Muscle layer of duodenum (tissue), 2 donors: ENCODE measurements around the gene PALB2.
A peak's percentile ranks its signal among the peaks of the same experiment; 100 is the strongest.

Experiments
- H3K27ac ChIP-seq: one replicate; pipeline ENCODE4 v1.7.0; 2013; ENCODE audit warnings: mild to moderate bottlenecking, low read length
- H3K27me3 ChIP-seq: one replicate; pipeline ENCODE4 v1.7.0; 2013; ENCODE audit warnings: low read depth, mild to moderate bottlenecking, control low read depth, low read length
- H3K36me3 ChIP-seq, 2 donors: one replicate each; pipeline ENCODE4 v1.7.0; 2013; ENCODE audit warnings: low read length in 2 of 2, control low read depth in 1 of 2, mild to moderate bottlenecking in 1 of 2; ENCODE audit not compliant: insufficient read depth in 2 of 2, control insufficient read depth in 1 of 2
- H3K4me1 ChIP-seq, 2 donors: one replicate each; pipeline ENCODE4 v1.7.0; 2013; ENCODE audit warnings: low read length in 2 of 2, mild to moderate bottlenecking in 2 of 2, control low read depth in 1 of 2, moderate library complexity in 1 of 2; ENCODE audit not compliant: insufficient read depth in 2 of 2, control insufficient read depth in 1 of 2
- H3K4me3 ChIP-seq, 2 donors: one replicate each; pipeline ENCODE4 v1.7.0; 2013; ENCODE audit warnings: low read length in 2 of 2, low read depth in 1 of 2, mild to moderate bottlenecking in 1 of 2
- H3K9me3 ChIP-seq, 2 donors: one replicate each; pipeline ENCODE4 v1.7.0; 2013; ENCODE audit warnings: low read length in 2 of 2, control low read depth in 1 of 2, mild to moderate bottlenecking in 1 of 2; ENCODE audit not compliant: control insufficient read depth in 1 of 2
- donor health status: healthy.

Gene PALB2

DNA sequence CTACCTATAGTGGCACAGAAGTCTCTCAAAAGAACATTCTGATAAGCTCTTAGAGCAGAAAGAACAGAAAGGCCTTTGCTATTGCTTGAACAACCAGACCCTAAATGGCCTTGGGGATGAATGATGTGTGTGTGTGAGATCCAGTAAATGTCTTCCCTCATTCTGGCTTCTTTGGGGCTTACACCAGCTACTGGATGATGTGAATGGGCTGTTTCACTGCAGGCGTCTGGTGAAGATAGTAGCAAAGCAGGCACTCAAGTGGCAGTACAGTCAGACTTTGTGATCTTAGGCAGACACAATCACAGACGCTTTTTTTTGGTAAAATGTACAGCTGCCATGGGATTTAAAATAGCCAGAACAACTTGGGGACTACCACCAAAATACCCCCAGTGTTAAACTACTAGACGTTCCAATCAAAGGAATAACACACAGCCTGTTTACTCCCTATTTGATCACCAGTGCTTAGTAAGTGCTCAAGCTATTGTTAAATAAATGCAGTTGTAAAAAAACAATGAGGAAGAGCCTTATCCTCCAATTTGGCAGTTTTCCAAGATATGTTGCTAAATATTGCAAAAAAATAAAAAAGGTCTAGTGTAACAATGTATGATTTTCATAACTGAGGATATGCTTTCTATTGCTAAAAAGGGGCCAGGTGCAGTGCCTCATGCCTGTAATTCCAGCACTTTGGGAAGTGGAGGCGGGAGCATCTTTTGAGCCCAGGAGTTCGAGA, 62.8 kb downstream of the PALB2 start:
- peaks cover 0 to 3% of the 10 kb centered on the region in 2 donors for H3K4me1 ChIP-seq
- no peak overlapping the region for H3K27ac ChIP-seq
- H3K9me3 ChIP-seq: no peaks in the 10 kb centered on the region
- H3K4me3 ChIP-seq: no peak overlapping the region
- H3K27me3 ChIP-seq: no peaks in the 10 kb centered on the region
- peaks cover 20 to 43% of the 10 kb centered on the region in 2 donors for H3K36me3 ChIP-seq

DNA sequence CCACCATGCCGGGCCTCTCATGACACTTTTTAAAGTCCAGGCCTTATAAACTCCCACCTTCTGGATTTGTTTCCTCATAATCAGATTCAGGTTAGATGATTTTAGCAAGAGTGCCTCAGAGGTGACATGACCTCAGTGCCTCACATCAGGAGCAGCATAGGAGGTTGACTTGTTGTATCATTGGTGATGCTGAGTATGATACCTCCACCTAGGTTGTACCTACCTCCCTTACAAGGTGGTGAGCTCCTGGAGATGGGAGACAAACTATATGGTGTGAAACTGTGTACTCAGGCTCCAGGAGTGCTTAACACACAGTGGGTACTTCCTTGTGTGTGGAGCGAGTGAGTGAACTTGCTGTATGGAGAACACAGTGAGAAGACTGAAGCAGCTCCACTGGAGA, 63.6 kb downstream of the PALB2 start:
- Histone ChIP-seq H3K36me3 (peaks cover 27 to 50% of the 10 kb centered on the region in 2 donors), H3K4me1 (peaks cover 0 to 3% of the 10 kb centered on the region in 2 donors), H3K27me3 (no peaks in the 10 kb centered on the region), H3K4me3 (no peak overlapping the region), H3K27ac (peak overlapping the region; percentile 14), H3K9me3 (no peaks in the 10 kb centered on the region)

GRCh38 chr16:23575834-23576233, 65.3 kb downstream of the PALB2 start:
- no peaks in the 10 kb centered on the region for H3K27me3 ChIP-seq
- H3K4me1 ChIP-seq: peaks cover 0 to 3% of the 10 kb centered on the region in 2 donors
- H3K4me3 ChIP-seq: no peak overlapping the region
- H3K36me3 ChIP-seq: peaks cover 33 to 52% of the 10 kb centered on the region in 2 donors
- no peaks in the 10 kb centered on the region for H3K9me3 ChIP-seq
- H3K27ac ChIP-seq: no peak overlapping the region

DNA sequence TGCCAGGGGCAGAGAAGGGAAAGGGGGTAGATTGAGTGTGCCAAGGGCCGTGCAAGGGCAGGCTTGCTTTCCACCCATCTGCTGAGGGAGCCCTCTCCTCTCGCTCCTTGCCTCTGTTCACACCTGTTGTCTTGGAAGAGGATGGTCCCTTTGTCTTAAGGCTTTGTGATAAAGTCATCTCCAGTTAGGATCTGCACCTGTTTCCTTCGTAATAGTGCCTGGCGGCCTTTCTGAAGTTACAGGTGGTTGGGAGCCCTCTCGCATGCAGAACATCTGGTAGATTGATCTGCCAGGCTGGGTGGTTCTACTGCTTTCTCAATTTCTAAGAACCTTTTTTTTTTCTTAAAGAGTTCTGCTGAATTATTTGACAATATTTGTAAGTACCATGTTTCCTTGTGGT, 67.3 kb downstream of the PALB2 start:
- H3K4me3 ChIP-seq: no peak overlapping the region
- peaks cover 34 to 48% of the 10 kb centered on the region in 2 donors for H3K36me3 ChIP-seq
- H3K27me3 ChIP-seq: no peaks in the 10 kb centered on the region
- H3K4me1 ChIP-seq: peaks cover 0 to 3% of the 10 kb centered on the region in 2 donors
- no peaks in the 10 kb centered on the region for H3K9me3 ChIP-seq
- H3K27ac ChIP-seq: no peak overlapping the region

DNA sequence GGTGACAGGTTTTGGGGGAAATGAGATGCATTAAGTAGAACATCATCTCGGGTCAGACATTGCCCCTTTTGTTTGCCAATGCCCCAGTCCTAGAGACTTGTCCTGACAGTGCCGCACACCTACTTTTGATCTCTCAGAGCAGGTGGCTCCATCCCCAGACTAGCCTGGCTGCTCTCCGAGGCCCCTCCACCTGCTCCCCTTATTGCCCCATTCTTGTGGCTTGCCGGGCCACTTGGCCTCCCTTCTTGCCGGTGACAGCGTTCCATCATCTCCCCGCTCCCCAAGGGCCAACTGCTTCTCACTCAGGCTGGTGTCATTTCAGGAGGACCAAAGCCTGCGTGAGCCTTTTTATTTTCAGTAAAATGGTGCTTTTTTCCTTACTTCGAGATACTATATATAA, 68.7 kb downstream of the PALB2 start:
- no peak overlapping the region for H3K4me3 ChIP-seq

GRCh38 chr16:23571895-23572294, 69.2 kb downstream of the PALB2 start:
- Histone ChIP-seq H3K27ac (no peak overlapping the region), H3K4me3 (no peak overlapping the region), H3K27me3 (no peaks in the 10 kb centered on the region), H3K4me1 (no peaks in the 10 kb centered on the region), H3K36me3 (peaks cover 46 to 60% of the 10 kb centered on the region in 2 donors), H3K9me3 (no peaks in the 10 kb centered on the region)

More for the DNA sequence above, 68.7 kb downstream of the PALB2 start:
- H3K36me3 ChIP-seq: peaks cover 41 to 55% of the 10 kb centered on the region in 2 donors
- H3K4me1 ChIP-seq: no peaks in the 10 kb centered on the region
- H3K27me3 ChIP-seq: no peaks in the 10 kb centered on the region
- no peaks in the 10 kb centered on the region for H3K9me3 ChIP-seq
- no peak overlapping the region for H3K27ac ChIP-seq

DNA sequence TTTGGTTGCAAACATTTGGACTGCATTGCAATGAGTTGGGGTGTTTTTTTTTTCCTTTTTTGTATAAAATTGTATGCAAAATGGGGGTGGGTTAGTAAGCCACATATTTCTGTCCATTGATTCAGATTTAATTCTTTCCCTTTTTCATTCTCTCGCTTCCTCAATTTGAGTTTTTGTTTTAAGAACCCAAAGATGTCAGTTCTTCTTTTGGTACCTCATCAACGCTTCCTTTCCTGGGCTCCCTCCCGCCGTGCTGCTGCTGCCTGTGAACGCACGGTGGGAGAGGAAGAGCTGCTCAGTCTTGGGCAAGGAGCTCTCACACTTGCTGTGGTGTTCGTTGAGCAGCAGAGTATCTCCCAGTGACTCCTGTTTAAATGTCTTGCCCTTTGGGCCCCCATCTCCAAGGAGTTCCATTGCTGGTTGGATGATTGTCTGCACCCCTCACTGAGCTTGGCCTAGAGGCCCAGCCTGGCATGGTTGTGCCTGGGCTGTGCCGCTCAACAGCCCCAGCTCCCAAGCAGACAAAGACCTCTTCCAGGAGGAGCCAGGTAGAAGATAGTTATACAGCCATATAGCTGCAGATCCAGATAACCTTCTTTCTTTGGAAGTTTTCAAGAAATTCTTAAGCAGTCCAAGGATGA, 70.0 kb downstream of the PALB2 start:
- peaks cover 50 to 66% of the 10 kb centered on the region in 2 donors for H3K36me3 ChIP-seq
- no peaks in the 10 kb centered on the region for H3K4me1 ChIP-seq
- no peaks in the 10 kb centered on the region for H3K9me3 ChIP-seq

DNA sequence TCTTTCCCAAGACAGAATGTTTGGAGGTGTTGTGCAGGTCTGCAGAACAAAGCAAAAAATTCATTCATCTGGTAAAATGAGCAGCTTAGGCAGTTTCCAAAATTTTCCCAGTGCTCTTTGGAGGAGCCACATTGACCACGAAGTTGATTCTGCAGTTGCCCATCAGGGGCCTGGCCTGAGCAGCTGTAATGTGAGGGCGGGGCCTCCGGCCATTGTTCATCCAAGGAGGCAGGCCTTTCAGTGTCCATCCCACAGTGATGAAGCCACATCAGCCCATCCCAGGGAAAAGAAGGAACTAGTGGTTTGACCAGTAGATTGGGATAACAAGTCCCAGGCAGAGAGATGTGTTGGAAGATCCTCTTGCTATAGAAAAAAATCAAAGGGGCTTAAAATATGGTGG, 73.5 kb downstream of the PALB2 start:
- Histone ChIP-seq H3K9me3 (no peaks in the 10 kb centered on the region), H3K27me3 (no peaks in the 10 kb centered on the region), H3K4me3 (no peak overlapping the region), H3K27ac (no peak overlapping the region), H3K4me1 (no peaks in the 10 kb centered on the region), H3K36me3 (peaks cover 69 to 83% of the 10 kb centered on the region in 2 donors)

More for the DNA sequence above, 70.0 kb downstream of the PALB2 start:
- no peaks in the 10 kb centered on the region for H3K27me3 ChIP-seq
- H3K27ac ChIP-seq: no peak overlapping the region
- H3K4me3 ChIP-seq: no peak overlapping the region

DNA sequence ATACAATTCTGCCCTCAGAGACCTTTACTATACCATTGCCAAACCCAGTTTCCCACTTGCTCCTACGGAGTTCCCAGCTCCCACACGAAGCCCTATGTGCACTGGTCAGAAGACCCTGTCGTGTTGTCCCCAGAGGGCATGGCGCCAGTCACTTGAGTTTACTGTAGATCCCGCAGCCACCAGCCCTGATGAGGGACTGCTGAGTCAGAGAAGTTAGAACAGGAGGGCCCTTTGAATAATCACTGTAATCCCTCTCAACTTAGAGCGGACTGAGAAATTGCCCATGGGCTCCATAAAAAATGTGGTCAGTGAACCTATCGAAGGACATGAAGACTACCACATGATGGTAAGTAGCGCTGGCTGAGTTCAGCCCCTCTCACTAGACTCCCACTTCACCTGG, 74.4 kb downstream of the PALB2 start:
- H3K36me3 ChIP-seq: peaks cover 63 to 83% of the 10 kb centered on the region in 2 donors
- no peaks in the 10 kb centered on the region for H3K27me3 ChIP-seq
- no peaks in the 10 kb centered on the region for H3K4me1 ChIP-seq
- no peak overlapping the region for H3K4me3 ChIP-seq
- no peak overlapping the region for H3K27ac ChIP-seq
- no peaks in the 10 kb centered on the region for H3K9me3 ChIP-seq

- Histone ChIP-seq H3K36me3 (peaks cover 68 to 83% of the 10 kb centered on the region in 2 donors), H3K4me1 (peaks cover 0 to 10% of the 10 kb centered on the region in 2 donors), H3K27ac (no peak overlapping the region)
Measured at GRCh38 chr16:23564575-23565363, 76.3 kb downstream of the PALB2 start.

GRCh38 chr16:23563186-23563585, 77.9 kb downstream of the PALB2 start:
- Histone ChIP-seq H3K4me3 (no peak overlapping the region), H3K27ac (no peak overlapping the region), H3K36me3 (peaks cover 68 to 87% of the 10 kb centered on the region in 2 donors), H3K27me3 (no peaks in the 10 kb centered on the region), H3K9me3 (no peaks in the 10 kb centered on the region), H3K4me1 (peaks cover 0 to 26% of the 10 kb centered on the region in 2 donors)

More at GRCh38 chr16:23564575-23565363, 76.3 kb downstream of the PALB2 start:
- H3K4me3 ChIP-seq: no peak overlapping the region
- H3K9me3 ChIP-seq: no peaks in the 10 kb centered on the region
- no peaks in the 10 kb centered on the region for H3K27me3 ChIP-seq
